ENCODE data around the gene DCXR. TPM values are rescaled to one million over a fixed set of nuclear protein-coding genes. Genes with fewer than 3 reads are reported as not detected.

Gene DCXR
- total RNA-seq, 4 donors from 2014 or later = 130 to 296 (median 223) TPM

DNA sequence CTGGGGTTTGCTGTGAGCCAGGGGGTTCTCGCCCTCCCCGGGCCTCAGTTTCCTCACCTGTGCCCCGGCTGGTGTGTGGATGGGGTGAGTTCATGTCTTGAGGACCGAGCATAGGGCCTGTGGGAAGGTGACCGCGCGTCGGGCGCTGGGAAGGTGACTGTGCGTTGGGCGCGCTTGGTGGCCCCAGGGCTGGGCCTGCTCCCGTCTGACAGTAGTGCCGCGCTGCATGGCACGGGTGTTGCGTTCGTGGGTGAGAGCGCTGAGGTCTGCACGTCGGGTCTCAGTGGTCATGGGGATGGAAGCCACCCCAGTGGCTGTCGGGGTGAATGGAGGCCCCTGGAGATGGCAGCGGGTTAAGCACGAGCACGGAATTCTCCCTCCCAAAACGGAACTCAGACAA is 50.9 kb downstream of the DCXR start:
- Histone ChIP-seq H3K27me3 (no peaks in the 10 kb centered on the region), H3K27ac (no peak overlapping the region), H3K9me3 (no peaks in the 10 kb centered on the region), H3K4me3 (no peak overlapping the region), H3K4me1 (peaks cover 3 to 10% of the 10 kb centered on the region in 2 donors), H3K36me3 (peaks cover 0 to 36% of the 10 kb centered on the region in 2 donors)
- intact Hi-C loops (cut with DNase I; ENCODE audit: low total_unique reads) (no loop called here), in situ Hi-C loops (cut with MboI; ENCODE audit: low sequenced_read_pairs in 4 of 4) (no loop called here)
- DNase-seq (no peak), ATAC-seq (no peak)
- TF ChIP-seq, protein P1, sequence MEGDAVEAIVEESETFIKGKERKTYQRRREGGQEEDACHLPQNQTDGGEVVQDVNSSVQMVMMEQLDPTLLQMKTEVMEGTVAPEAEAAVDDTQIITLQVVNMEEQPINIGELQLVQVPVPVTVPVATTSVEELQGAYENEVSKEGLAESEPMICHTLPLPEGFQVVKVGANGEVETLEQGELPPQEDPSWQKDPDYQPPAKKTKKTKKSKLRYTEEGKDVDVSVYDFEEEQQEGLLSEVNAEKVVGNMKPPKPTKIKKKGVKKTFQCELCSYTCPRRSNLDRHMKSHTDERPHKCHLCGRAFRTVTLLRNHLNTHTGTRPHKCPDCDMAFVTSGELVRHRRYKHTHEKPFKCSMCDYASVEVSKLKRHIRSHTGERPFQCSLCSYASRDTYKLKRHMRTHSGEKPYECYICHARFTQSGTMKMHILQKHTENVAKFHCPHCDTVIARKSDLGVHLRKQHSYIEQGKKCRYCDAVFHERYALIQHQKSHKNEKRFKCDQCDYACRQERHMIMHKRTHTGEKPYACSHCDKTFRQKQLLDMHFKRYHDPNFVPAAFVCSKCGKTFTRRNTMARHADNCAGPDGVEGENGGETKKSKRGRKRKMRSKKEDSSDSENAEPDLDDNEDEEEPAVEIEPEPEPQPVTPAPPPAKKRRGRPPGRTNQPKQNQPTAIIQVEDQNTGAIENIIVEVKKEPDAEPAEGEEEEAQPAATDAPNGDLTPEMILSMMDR (IDR thresholded peaks at IDR 0.05 in 4 of 5, conservative IDR thresholded peaks at IDR 0.05 in 1 of 5) = no peak
- TF ChIP-seq POLR2A (IDR thresholded peaks at IDR 0.05) = no peak

Other genes with a start within 250 kb of the DCXR start
- gene GCGR, start 233.5 kb downstream of the DCXR start, total RNA-seq = under 1 TPM in 1 of 4 donors, not detected in 3; 0.29 TPM
- gene MCRIP1, start 204.4 kb downstream of the DCXR start, total RNA-seq = 10 to 100 TPM in 3 of 4 donors, 1 to 10 TPM in 1; 8.3 to 36.2 (median 25.2) TPM
- gene PPP1R27, start 202.6 kb downstream of the DCXR start, total RNA-seq = 100 to 1,000 TPM; 245 to 708 (median 400) TPM
- gene P4HB, start 177.2 kb downstream of the DCXR start, total RNA-seq = 100 to 1,000 TPM; 497 to 717 (median 621) TPM
- 100 to 1,000 TPM in 1 of 4 donors, 10 to 100 TPM in 3; 52.1 to 122 (median 64.4) TPM for gene ARHGDIA, start 166.4 kb downstream of the DCXR start, total RNA-seq
- gene ALYREF, start 146.1 kb downstream of the DCXR start, total RNA-seq = 10 to 100 TPM; 40.9 to 65.3 (median 50.7) TPM
- gene ANAPC11, start 146.0 kb downstream of the DCXR start, total RNA-seq = 100 to 1,000 TPM; 173 to 258 (median 197) TPM
- 1 to 10 TPM in 2 of 4 donors, under 1 TPM in 1, not detected in 1; 0.46 to 1.4 (median 1.1) TPM for gene NPB, start 135.5 kb downstream of the DCXR start, total RNA-seq
- gene PCYT2, start 126.3 kb downstream of the DCXR start, total RNA-seq = 10 to 100 TPM; 22.6 to 44.8 (median 37.1) TPM
- gene SIRT7, start 119.5 kb downstream of the DCXR start, total RNA-seq = 10 to 100 TPM in 1 of 4 donors, 1 to 10 TPM in 3; 7.2 to 11.4 (median 8.3) TPM
- 10 to 100 TPM; 37.1 to 65.5 (median 51.9) TPM for gene MAFG, start 110.0 kb downstream of the DCXR start, total RNA-seq
- 10 to 100 TPM in 3 of 4 donors, 1 to 10 TPM in 1; 5.6 to 16.8 (median 11.6) TPM for gene PYCR1, start 100.4 kb downstream of the DCXR start, total RNA-seq
- gene MYADML2, start 90.5 kb downstream of the DCXR start, total RNA-seq = 10 to 100 TPM in 2 of 4 donors, 1 to 10 TPM in 2; 2.9 to 24.9 (median 13.3) TPM
- 1 to 10 TPM in 3 of 4 donors, not detected in 1; 1.7 to 1.8 (median 1.7) TPM for gene NOTUM, start 76.5 kb downstream of the DCXR start, total RNA-seq
- gene ASPSCR1, start 60.1 kb downstream of the DCXR start, total RNA-seq = 10 to 100 TPM; 24.0 to 44.7 (median 32.0) TPM
- 10 to 100 TPM; 41.2 to 62.7 (median 57.0) TPM for gene CENPX, start 14.8 kb downstream of the DCXR start, total RNA-seq
- gene LRRC45, start 14.4 kb downstream of the DCXR start, total RNA-seq = 1 to 10 TPM; 1.1 to 5.0 (median 3.8) TPM
- 1 to 10 TPM in 1 of 4 donors, under 1 TPM in 1, not detected in 2; 0.42 to 2.0 TPM for gene RAC3, start 6.0 kb downstream of the DCXR start, total RNA-seq
- 10 to 100 TPM; 29.6 to 64.9 (median 49.1) TPM for gene RFNG, start 14.1 kb upstream of the DCXR start, total RNA-seq
- gene GPS1, start 14.2 kb upstream of the DCXR start, total RNA-seq = 100 to 1,000 TPM; 119 to 174 (median 137) TPM
- gene DUS1L, start 28.1 kb upstream of the DCXR start, total RNA-seq = 100 to 1,000 TPM in 2 of 4 donors, 10 to 100 TPM in 2; 54.6 to 119 (median 83.2) TPM
- gene FASN, start 60.5 kb upstream of the DCXR start, total RNA-seq = 10 to 100 TPM; 16.3 to 34.5 (median 26.3) TPM
- gene CCDC57, start 175.1 kb upstream of the DCXR start, total RNA-seq = 10 to 100 TPM in 1 of 4 donors, 1 to 10 TPM in 3; 3.7 to 11.3 (median 5.1) TPM
- 100 to 1,000 TPM in 2 of 4 donors, 10 to 100 TPM in 2; 46.0 to 173 (median 126) TPM for gene SLC16A3, start 191.3 kb upstream of the DCXR start, total RNA-seq
- 10 to 100 TPM; 34.0 to 55.2 (median 47.3) TPM for gene CSNK1D, start 236.0 kb upstream of the DCXR start, total RNA-seq

Data from gastrocnemius medialis (tissue), 4 donors.